ENCODE data around the gene CXCL16. TPM values are rescaled to one million over a fixed set of nuclear protein-coding genes. Genes with fewer than 3 reads are reported as not detected.

The CXCL16 gene
- total and polyA plus RNA-seq, 10 of the 15 experiments (the other 5 are each of a cell fraction or from before 2014, with no cell fraction given) = 0.15 to 2.2 (median 0.65) TPM

DNA sequence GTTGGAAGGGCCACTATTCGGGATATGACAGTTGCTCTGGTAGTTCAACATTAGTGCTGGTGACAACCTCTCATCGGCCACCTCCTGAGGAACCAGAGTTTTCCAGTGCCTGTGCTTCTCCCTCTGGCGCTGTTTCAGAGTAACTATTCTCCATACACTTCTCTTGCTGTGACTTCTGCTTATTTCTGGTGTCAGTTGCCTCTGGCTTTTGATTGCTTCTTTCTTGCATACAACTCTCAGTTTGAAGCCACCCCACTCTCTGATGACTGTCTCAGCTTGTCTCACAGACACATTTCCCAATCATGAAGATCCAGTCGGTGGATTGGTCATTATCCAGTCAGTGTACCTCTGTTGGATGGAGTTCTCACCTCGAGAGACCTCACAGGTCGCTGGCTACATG, 28.6 kb upstream of the CXCL16 start (continued):
- TF ChIP-seq WRNIP1 (IDR thresholded peaks at IDR 0.05; ENCODE audit: borderline replicate concordance, low read depth, low read length) (no peak), NR2F1 (conservative IDR thresholded peaks at IDR 0.05) (no peak), IRF4 (IDR thresholded peaks at IDR 0.05; ENCODE audit: low read depth, low read length) (no peak)

DNA sequence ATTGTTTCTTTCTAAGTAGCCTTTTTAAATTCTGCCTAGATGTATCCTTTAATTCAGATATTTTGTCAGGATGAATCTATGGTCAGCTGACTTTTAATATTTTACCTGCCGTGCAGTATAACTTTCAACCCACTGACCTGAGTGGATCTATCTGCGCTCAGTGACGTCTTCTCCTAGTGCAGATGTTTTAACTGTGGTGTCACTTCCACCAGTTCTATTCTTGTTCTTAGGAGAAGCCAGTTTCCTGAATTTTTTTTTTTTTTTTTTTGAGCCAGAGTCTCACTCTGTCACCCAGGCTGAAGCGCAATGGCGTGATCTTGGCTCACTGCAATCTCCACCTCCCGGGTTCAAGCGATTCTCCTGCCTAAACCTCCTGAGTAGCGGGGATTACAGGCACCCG, 27.0 kb upstream of the CXCL16 start:
- no peak overlapping the region for H2AFZ ChIP-seq (ENCODE audit: control insufficient read depth, low read depth, low read length)
- no peak for TF ChIP-seq KDM1A (IDR thresholded peaks at IDR 0.05; ENCODE audit: borderline replicate concordance)
- TF ChIP-seq, protein P1, sequence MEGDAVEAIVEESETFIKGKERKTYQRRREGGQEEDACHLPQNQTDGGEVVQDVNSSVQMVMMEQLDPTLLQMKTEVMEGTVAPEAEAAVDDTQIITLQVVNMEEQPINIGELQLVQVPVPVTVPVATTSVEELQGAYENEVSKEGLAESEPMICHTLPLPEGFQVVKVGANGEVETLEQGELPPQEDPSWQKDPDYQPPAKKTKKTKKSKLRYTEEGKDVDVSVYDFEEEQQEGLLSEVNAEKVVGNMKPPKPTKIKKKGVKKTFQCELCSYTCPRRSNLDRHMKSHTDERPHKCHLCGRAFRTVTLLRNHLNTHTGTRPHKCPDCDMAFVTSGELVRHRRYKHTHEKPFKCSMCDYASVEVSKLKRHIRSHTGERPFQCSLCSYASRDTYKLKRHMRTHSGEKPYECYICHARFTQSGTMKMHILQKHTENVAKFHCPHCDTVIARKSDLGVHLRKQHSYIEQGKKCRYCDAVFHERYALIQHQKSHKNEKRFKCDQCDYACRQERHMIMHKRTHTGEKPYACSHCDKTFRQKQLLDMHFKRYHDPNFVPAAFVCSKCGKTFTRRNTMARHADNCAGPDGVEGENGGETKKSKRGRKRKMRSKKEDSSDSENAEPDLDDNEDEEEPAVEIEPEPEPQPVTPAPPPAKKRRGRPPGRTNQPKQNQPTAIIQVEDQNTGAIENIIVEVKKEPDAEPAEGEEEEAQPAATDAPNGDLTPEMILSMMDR (IDR thresholded peaks at IDR 0.05 in 2 of 3, conservative IDR thresholded peaks at IDR 0.05 in 1 of 3; ENCODE audit: control insufficient read depth in 2 of 3, extremely low read depth in 1 of 3, insufficient read depth in 1 of 3, low read depth in 3 of 3, low read length in 3 of 3) = no peak
- TF ChIP-seq SREBF2 (IDR thresholded peaks at IDR 0.05; ENCODE audit: low read length) = no peak
- TF ChIP-seq ESRRA (IDR thresholded peaks at IDR 0.05; ENCODE audit: low read length) = no peak
- TF ChIP-seq, protein P2, sequence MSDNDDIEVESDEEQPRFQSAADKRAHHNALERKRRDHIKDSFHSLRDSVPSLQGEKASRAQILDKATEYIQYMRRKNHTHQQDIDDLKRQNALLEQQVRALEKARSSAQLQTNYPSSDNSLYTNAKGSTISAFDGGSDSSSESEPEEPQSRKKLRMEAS (IDR thresholded peaks at IDR 0.05; ENCODE audit: low read depth, low read length) = no peak
- TF ChIP-seq FOXK2 (IDR thresholded peaks at IDR 0.05) = no peak
- no peak for TF ChIP-seq SMARCA5 (IDR thresholded peaks at IDR 0.05)
- no peak for TF ChIP-seq NFIC (IDR thresholded peaks at IDR 0.05; ENCODE audit: low read depth, low read length)
- no peak for TF ChIP-seq MEF2B (IDR thresholded peaks at IDR 0.05; ENCODE audit: partially characterized antibody, poor library complexity, severe bottlenecking)
- no peak for TF ChIP-seq CBX5 (IDR thresholded peaks at IDR 0.05; ENCODE audit: low read depth)
- TF ChIP-seq SMAD5 (IDR thresholded peaks at IDR 0.05; ENCODE audit: low read depth) = no peak
- no peak for TF ChIP-seq ATF7 (IDR thresholded peaks at IDR 0.05; ENCODE audit: low read depth)
- TF ChIP-seq RB1 (IDR thresholded peaks at IDR 0.05; ENCODE audit: borderline replicate concordance) = no peak
- no peak for TF ChIP-seq BACH1 (IDR thresholded peaks at IDR 0.05; ENCODE audit: borderline replicate concordance)
- TF ChIP-seq, protein P3, sequence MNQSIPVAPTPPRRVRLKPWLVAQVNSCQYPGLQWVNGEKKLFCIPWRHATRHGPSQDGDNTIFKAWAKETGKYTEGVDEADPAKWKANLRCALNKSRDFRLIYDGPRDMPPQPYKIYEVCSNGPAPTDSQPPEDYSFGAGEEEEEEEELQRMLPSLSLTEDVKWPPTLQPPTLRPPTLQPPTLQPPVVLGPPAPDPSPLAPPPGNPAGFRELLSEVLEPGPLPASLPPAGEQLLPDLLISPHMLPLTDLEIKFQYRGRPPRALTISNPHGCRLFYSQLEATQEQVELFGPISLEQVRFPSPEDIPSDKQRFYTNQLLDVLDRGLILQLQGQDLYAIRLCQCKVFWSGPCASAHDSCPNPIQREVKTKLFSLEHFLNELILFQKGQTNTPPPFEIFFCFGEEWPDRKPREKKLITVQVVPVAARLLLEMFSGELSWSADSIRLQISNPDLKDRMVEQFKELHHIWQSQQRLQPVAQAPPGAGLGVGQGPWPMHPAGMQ (IDR thresholded peaks at IDR 0.05; ENCODE audit: borderline replicate concordance) = no peak
- no peak for TF ChIP-seq TARDBP (IDR thresholded peaks at IDR 0.05; ENCODE audit: borderline replicate concordance)
- no peaks in the 10 kb centered on the region for H3K9me3 ChIP-seq (replicated peaks; ENCODE audit: control insufficient read depth, insufficient read depth, low read length)
- POLR2A ChIA-PET = no interaction called here
- CTCF ChIA-PET = no interaction called here
- FAIRE-seq (no peak), DNase-seq (ENCODE audit: low read depth, low spot score) (no peak), ATAC-seq (no peak)
- H3K79me2 ChIP-seq (ENCODE audit: control insufficient read depth, insufficient read depth, low read length) = no peaks in the 10 kb centered on the region
- no peak overlapping the region for H3K9ac ChIP-seq (ENCODE audit: control insufficient read depth, insufficient read depth, low read length)
- WGBS (ENCODE audit: insufficient coverage, insufficient replicate concordance, low lambda C conversion rate, missing lambda C conversion rate) = 49% methylated on average over 9 of the region's 9 CpGs
- peaks cover 3% of the 10 kb centered on the region; the same call in 1 of the 2 replicates for H3K4me1 ChIP-seq (ENCODE audit: control insufficient read depth, insufficient read depth, low read length)
- no TSS peak for BruUV-seq (replicated peaks)
- no peak overlapping the region for H3K27ac ChIP-seq (ENCODE audit: control insufficient read depth, insufficient read depth)
- RAD21 ChIA-PET (ENCODE audit: unreplicated experiment) = no interaction called here
- no peaks in the 10 kb centered on the region for H4K20me1 ChIP-seq (ENCODE audit: control insufficient read depth, insufficient read depth)
- H3K4me2 ChIP-seq (ENCODE audit: control insufficient read depth, insufficient read depth) = no peak overlapping the region
- H3K27me3 ChIP-seq (replicated peaks in 1 of 2; ENCODE audit: control insufficient read depth in 2 of 2, insufficient read depth in 2 of 2, low read length in 1 of 2) = no peaks in the 10 kb centered on the region
- in situ Hi-C loops (cut with MboI) = no loop called here
- H3K36me3 ChIP-seq (ENCODE audit: control insufficient read depth in 2 of 2, insufficient read depth in 2 of 2, low read length in 1 of 2) = no peaks in the 10 kb centered on the region
- intact Hi-C loops (cut with micrococcal nuclease; ENCODE audit: unreplicated experiment) = no loop called here
- SMC1A ChIA-PET (ENCODE audit: uncharacterized antibody, unreplicated experiment) = no interaction called here
- H3K4me3 ChIP-seq = no peak overlapping the region

All from GM12878 (cell line).